ENCODE measurements around the gene LCN1.
"Not testable (repeated sequence)": the region's sequence is repeated elsewhere in the genome, so short reads cannot be mapped to it uniquely, and the experiment has no call there.

The LCN1 gene

DNA sequence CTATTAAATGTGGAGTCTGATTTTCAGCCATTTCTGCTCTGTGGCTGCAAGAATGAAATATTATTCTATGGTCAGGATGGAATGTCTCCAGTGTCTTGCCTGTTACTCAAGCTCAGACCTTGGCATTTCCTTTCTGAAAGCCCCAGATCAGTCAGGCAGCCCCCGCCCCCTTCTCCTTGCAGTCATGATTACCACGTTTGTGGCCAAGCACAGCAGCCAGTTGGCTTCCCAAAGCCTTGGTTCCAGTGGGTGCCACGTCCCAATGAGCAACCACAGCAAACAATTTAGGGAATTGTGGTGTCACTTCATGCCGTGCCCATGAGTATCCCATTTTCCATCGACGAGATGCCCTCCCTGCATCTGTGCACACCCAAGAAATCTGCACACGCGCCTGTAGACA is 15.0 kb downstream of the LCN1 start:
- DNase-seq (ENCODE audit: low read depth, low spot score): no peak
- H3K27ac ChIP-seq: no peak overlapping the region

DNA sequence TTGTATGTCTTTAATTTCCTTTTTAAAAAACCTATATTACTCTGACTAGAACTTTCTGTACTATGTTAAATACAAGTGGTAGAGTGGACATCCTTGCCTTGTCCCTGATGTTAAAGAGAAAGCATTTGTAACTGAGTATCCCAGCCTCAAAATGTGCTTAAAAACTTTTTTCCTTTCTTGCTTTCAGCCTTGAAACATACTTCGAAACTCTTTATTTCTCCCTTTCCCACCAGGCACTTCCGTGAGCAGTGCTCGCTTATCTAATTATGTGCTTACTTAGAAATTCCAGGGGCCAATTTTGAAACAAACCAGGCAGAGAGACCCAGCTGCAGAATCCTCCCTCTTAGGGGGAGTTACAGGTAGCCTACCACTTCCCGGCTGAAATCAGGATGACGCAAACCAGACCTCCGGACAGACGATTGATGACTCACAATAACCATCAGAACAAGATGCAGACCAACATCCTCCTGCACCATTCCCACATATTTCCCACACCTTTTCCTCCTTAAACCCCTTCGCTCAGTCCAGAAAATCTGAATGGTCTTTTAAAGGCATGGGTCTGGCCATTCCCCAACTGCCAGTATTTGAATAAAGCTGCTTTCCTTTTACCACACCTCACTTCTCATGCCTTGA is 22.1 kb downstream of the LCN1 start:
- not testable (repeated sequence) for DNase-seq (ENCODE audit: low read depth, low spot score); H3K27ac ChIP-seq

DNA sequence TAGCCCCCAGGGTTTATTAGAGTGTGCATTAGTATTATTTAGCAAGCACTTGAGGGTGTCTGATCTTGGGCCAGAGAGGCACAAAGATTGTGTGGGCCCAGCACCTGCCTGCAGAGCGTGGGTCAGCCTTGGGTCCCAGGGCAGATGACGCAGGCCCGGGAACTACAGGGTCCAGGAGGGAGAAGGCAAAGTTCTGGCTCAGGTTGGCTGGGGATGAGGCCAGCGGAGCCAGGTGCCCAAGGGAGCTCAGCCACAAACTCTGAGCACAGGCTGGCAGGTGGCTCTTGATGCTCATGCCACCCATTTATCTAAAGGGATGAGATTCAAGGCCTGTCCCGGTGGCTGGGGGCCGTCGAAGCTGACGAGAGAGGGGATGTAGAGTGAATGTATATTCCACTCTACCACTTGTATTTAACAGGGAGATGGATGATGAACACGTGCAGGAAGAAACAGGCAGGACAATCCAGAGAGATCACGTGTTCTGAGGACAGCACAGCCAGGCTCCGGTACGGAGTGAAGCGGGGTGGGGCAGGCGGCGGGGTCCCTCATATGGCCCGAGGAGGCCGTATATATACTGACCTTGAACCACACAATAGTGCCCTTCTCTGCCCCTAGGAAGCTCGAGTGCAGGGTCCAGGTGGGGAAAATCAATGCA is 23.9 kb downstream of the LCN1 start:
- H3K27ac ChIP-seq: no peak overlapping the region
- no peak for DNase-seq (ENCODE audit: low read depth, low spot score)

DNA sequence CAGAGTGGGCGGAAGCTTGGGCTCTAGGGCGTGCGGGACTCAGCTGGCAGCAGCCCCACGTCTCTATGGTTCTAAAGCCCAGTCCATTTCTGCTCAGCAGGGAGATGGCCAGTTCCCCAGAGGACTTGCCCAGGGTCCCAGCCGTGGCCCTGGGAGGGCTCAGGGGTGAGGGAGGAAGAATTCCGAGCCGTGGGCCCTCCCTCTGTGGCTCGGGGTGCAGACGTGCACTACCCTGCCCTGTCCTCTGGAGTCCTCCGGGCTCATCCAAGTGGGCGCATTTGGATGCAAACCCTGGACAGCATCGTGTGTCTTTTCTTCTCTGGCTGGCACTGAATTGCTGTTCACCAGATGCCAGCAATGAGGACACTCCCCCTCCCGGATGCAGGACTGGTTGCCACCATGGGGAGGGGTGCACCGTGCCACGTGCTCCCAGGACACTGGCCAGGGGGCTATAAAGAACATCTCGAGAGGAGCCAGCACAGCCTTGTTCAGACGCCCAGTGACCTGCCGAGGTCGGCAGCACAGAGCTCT is 24.5 kb downstream of the LCN1 start, which contains the start of gene OBP2A:
TSS of gene OBP2A (plus strand) at position 481 of the 531 bp plus-strand sequence. CDS start 55 bp downstream, outside the sequence.
- not testable (repeated sequence) for H3K27ac ChIP-seq; DNase-seq (ENCODE audit: low read depth, low spot score)

DNA sequence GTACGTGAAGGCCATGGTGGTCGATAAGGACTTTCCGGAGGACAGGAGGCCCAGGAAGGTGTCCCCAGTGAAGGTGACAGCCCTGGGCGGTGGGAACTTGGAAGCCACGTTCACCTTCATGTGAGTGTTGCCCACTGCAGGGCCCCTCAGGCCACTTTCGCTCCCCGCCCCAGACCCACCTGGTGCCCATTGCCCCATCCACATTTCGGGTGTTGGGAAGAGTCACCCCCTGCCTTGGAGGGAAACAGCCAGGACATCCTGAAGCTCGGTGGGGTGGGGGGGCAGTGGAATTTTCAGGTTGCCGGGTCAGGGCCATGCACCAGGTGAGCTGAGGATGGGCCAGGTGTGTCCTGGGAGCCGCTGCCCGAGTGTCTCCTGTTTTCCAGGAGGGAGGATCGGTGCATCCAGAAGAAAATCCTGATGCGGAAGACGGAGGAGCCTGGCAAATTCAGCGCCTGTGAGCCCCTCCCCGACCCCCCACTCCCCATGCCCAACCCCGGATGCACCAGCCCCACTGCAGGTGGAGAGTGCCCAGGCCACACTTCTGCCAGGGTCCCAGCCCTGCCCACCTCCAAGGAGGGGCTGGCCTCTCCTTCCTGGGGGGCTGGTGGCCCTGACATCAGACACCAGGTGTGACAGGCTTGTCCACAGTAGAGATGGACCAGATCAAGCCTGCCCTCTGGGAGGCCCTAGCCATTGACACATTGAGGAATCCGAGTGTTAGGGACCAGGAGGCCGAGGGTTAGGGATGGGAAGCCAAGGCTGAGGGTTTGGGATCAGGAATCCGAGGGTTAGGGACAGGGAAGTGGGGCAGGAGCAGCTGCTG is 25.8 kb downstream of the LCN1 start:
- H3K27ac ChIP-seq; DNase-seq (ENCODE audit: low read depth, low spot score): not testable (repeated sequence)

DNA sequence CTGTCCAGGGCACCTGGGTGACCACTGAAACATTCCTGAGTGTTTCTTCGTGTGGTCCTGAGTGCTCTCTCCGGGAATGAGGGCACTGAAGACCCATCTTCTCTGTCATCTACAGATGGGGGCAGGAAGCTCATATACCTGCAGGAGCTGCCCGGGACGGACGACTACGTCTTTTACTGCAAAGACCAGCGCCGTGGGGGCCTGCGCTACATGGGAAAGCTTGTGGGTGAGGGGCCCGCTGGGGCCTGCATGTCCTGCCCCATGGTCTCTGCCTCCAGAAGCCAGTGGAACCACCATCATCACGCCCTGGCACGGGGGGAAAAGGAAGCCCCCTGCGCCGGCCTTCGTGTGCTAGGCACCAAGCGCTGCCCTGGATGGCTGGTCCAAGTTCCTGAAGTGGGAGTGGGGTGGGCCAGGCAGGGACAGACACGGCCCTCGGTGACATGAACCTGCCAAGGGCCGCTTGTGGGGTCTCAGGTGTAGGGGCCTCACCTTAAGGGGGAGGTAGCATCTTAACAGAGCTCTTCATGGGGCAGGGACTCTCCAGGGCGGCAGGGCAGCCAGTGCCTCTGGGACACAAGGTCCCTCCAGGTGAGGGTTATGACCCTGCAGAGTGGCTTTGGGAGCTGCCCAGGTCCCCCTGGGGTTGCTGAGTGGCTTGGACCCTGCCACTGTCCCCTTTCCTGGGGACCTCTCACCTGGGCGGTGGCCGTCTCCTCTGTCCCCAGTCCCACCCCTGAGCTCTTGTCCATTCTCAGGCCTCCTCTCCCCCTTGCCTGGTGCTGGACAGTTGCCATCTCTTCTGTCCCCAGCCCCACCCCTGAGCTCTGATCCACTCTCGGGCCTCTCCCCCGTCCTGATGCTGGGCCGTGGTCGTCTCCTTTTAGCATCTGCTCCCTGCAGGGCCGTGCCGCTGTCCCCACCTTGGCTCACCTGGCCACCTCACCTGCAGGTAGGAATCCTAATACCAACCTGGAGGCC is 26.8 kb downstream of the LCN1 start:
- DNase-seq (ENCODE audit: low read depth, low spot score): no peak
- no peak overlapping the region for H3K27ac ChIP-seq

DNA sequence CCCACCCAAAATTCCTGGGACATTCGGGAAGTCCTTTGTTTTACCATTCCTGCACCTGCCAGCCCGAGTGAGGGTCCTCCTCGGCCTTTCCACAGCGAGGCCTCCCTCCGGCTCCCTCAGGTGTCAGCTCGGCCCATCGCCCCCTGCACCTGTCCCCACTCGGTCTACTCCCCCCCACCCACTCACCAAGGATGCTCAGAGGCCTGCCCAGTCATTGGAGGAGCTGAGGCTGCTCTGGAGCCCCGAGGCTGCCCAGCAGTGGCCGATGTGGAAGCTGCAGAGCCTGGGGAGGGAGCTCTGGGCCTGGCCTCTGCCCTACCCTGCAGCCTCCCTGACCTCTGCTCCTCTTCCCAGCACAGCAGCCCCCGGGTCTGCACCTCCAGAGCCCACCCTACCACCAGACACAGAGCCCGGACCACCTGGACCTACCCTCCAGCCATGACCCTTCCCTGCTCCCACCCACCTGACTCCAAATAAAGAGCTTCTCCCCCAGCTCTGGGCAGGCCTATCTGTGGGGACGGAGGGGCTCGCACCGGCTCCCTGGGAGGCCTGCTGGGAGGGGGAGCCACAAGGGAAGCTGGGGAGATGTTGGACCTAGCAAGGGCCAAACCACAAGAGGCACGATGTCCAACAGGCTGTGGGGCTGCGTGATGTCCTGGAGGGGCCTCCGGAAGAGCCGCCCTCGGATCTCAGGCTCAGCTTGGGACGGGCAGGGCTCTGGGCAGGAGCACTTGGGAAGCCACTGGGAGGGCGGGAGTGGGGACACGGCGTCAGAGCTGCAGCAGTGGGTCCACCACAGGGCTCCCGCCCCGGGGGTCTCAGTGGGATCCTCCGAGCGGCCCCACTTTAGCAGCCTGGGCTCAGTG is 28.5 kb downstream of the LCN1 start:
- not testable (repeated sequence) for DNase-seq (ENCODE audit: low read depth, low spot score)

DNA sequence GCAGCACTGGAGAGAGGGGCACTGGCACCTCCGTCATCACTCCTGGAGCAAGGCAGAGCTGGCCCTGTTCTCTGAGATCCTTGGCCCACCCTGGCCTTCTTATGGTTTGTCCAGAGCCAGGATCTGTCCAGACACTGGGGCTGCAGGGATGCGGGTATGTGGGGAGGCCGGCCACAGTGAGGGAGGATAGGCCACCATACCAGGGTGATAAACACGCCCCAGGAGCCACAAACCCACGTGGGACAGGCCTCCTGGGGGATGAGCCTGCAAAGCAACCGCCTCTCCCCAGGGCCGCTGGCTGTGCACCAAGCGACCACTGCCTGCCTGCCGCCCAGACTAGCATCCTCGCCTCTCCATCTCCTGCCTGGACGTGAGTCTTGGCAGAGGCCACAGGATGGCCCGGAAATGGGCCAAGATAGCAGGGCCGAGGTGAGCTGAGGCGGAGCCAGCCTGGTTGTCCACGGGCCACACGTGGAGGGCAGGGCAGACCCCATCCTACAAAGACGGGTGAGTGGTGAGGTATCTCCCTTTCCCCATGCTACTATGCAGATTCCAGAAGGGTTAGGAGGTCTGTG is 29.2 kb downstream of the LCN1 start:
- no peak overlapping the region for H3K27ac ChIP-seq
- no peak for DNase-seq (ENCODE audit: low read depth, low spot score)

More for the DNA sequence above, 28.5 kb downstream of the LCN1 start:
- H3K27ac ChIP-seq: not testable (repeated sequence)

DNA sequence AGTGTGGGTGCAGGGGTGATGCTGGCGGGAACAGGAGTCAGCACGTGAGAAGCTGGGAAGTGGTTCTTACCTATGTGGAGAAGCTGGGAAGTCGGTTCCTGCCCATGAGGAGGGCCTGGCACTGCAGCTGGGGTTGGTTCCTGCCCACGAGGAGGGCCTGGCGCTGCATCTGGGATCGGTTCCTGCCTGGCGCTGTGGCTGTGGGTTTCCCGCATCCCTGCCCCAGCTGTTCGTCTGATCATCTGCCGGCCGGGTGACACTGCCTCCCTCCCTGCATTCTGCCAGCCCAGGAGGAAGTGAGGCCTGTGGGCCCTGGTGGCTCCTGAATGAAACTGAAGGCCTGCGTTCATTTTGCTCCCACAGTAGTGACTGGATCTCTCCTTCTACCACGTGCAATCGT is 29.8 kb downstream of the LCN1 start:
- no peak overlapping the region for H3K27ac ChIP-seq
- no peak for DNase-seq (ENCODE audit: low read depth, low spot score)

DNA sequence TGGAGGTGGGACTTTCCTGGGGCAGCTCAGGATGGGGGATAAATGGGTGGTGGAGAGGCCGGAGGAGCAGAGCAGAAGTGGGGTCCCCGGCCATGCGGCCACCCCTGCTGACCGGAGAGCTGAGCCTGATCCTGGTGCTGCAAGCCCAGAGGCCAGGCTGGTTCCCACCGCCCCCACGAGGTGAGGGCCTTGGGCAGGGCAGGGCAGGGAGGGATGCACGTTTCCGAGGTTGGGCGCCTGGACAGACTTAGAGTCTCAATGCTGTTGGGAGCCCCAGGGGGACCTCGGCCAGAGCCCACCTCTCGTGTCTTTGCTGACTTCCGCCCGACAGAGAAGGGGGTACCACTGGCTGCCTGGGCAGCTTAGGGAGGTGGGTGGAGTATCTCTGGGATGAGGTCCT is 30.2 kb downstream of the LCN1 start:
- H3K27ac ChIP-seq: no peak overlapping the region
- no peak for DNase-seq (ENCODE audit: low read depth, low spot score)

DNA sequence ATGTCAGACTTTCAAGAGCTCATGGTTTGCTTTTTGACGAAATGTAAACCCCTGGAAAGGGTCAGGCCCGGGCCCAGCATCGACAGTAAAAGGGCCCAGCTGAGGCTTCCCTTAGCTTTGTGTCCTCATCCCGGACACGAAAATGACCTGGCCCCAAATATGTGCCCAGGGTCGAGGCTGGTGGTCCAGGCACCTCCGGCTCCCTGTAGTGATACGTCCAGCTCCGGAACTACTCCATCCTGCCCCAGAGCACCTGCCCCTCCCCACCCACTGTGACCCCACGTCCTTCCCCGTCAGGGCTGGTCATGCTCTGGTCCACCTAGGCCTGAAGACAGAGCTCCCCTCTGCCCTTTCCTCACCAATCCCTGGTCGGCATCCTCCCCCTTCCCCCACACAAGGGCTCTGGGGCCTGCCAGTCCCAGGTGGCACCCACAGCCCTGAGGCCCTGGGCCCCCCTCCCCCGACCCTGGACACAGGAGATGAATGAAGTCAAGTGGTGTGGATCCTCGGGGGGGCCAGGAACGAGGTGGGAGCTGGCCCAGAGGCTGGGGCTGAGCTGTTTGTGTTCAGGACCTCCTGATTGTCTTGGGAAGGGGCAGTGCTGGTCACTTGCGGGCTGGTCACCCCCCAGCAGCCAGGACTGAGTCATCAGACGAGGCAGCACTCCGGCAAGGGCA is 30.9 kb downstream of the LCN1 start:
- no peak overlapping the region for H3K27ac ChIP-seq
- no peak for DNase-seq (ENCODE audit: low read depth, low spot score)

DNA sequence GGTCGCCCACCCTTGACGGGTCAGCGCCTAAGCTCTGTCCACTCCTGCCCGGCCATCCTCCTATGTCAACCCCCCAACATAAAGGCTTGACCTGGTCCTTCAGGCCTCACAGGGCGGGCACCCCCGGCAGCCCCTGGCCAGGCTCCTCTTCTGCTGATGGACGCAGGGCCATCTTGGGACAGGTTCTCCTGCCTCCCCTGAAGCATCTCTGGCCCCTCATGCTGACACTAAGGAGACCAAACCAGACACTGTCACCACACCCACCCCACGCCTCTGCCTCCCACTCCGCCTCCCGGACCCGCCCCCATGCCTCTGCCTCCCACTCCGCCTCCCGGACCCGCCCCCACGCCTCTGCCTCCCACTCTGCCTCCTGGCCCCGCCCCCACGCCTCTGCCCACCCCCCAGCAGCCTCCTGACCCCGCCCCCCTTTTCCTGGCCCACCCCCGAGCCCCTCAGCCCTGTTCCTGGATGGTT is 31.5 kb downstream of the LCN1 start:
- no peak for DNase-seq (ENCODE audit: low read depth, low spot score)
- H3K27ac ChIP-seq: no peak overlapping the region

DNA sequence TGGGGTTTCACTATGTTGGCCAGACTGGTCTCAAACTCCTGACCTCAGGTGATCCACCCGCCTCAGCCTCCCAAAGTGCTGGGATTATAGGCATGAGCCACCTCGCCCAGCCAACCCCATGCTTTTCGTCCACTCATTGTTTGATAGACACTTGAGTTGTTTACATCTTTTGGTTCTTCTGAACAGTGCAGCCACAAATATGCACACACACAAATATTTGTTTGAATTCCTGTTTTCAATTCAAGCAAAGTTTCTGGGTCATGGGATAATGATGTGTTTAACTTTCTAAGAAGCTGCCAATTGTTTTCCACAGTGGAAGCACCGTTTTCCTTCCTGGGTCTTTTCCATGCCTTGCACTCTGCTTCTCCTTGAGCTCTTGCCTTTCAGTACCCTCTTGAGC is 33.5 kb downstream of the LCN1 start:
- no peak overlapping the region for H3K27ac ChIP-seq
- DNase-seq (ENCODE audit: low read depth, low spot score): no peak

DNA sequence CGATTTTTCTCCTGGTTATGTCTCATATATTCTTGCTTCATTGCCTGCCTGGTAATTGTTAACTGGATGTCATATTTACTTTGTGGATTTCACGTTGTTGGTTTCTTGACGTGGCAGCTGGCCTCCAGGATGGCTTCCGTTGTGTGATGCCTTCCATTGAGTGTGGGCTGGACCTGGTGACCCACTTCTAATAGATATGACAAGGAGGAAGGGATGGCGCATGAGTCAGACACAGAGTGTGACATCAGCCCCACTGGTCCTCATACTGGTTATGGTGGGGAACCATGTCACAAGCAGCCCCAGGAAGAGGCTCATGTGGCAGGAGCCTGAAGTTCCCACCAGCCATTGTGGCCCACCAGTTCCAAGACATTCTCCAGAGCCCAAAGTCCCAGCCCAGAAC is 34.0 kb downstream of the LCN1 start:
- DNase-seq (ENCODE audit: low read depth, low spot score): no peak
- H3K27ac ChIP-seq: no peak overlapping the region

DNA sequence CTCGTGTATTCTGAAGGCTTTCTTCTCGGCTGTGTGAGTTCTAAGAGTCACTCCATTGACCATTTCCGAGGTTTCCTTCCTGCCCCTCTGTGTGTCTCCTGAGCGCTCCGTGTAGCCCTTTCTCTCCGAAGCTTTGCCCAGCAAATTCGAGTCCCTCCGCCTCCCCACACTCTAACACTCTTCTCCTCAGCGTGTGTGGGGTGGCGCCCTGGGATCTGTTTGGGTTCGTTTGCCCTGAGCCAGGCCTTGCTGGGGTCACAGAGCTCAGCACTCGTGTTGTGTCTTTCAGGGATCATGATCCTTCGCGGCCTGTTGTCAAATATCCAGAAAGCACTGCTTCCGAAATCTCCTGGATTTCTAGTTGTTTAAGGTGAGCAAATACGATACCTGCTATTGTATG is 34.7 kb downstream of the LCN1 start:
- DNase-seq (ENCODE audit: low read depth, low spot score): no peak

DNA sequence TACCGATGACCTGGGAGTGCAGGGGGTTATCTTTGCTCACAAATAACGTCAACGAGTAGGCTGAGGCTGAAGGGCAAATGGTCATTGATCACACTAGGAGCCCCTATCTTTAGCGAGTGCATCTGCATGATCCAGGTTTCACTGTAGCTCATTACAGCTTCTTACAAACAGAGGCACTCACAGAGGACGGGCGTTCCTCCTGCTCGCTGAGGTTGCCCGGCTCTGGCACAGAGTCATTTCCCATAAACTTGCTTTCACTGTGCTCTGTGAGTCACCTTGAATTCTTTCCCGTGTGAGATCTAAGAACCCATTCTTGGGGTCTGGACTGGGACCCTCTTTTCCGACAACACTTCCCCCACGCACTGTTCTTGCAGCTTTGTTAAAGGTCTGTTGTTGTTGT is 38.4 kb downstream of the LCN1 start:
- no peak for DNase-seq (ENCODE audit: low read depth, low spot score)
- H3K27ac ChIP-seq: no peak overlapping the region

More for the DNA sequence above, 34.7 kb downstream of the LCN1 start:
- no peak overlapping the region for H3K27ac ChIP-seq

DNA sequence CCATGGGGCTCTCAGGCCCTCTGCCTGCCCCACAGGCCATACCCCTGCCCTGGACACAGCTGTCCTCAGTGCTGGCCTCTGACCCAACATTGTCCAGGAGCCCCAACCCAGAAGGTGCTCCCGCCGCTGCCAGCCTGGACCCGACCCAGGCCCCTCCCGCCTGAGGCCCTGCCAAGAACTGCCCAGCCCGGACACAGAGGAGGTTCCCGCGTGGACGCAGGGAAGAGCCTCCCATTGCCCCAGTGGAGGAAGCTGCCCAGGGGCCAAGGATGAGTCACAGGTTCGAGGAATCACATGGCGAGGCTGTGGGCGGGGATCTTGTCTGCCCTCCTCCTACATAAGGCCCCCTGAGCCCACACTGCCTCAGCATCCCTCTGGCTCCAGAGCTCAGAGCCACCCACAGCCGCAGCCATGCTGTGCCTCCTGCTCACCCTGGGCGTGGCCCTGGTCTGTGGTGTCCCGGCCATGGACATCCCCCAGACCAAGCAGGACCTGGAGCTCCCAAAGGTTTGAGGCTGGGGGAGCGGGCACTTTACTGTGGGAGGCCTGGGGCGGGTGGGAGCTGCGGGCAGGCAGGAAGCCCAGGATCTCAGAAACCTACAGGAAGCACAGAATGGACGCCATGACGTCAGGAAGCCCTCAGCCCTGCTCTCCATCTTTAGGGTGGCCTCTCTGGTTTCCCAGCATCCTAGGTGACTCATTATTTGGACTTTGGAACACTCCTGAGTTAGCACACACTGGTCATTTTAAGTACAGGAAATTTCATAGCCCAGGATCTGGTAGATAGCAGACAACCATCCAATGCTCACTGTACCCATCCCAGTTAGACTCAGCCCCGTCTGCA is 40.4 kb downstream of the LCN1 start, which contains the start of gene PAEP:
TSS of gene PAEP (plus strand) at position 366 of the 844 bp plus-strand sequence.
- no peak within 1 kb of the TSS for H3K27ac ChIP-seq

More for the DNA sequence above, 40.4 kb downstream of the LCN1 start, which contains the start of gene PAEP:
- no peak for DNase-seq (ENCODE audit: low read depth, low spot score)

Measured in epithelial cell of prostate (primary cell).